Measurements from ENCODE around the gene ZNF750.

DNA sequence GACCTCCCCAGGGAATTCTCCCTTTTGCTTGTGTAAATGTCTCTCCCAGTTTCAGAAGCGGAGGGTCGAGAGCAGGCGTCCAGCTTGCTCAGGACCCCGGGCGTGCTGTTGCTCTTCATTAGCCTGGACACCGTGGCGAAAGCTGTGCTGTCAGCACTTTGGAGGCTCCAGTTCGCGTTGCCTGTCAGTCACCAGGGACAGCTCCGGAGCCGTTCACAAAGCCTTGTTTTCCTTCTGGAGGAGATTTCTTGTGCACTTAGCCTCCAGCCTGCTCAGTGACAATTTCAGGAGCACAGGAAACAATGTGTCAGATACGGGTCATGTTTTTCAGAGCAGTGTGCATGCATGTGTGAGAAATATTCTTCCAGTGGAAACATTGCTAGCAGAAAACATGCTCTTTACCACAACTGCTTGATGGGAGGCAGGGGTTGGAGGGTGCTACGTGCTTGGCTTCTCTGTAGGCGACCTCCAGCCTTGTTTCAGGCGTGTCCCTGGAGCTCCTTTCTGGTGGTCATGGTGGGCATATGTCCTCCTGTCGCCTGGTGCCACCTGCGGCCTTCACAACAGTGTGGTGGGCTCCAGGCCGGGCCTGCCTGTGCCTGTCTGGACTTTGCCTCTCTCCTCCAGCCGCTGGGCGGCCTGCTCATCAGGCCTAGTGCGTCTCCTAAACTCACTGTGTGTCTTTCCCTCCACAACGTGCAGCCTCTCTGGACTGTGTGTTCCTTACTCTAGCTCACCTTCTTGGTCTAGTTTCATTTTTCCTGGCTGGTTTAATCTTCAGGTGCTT is 29.0 kb downstream of the ZNF750 start:
- TF ChIP-seq, protein P1, sequence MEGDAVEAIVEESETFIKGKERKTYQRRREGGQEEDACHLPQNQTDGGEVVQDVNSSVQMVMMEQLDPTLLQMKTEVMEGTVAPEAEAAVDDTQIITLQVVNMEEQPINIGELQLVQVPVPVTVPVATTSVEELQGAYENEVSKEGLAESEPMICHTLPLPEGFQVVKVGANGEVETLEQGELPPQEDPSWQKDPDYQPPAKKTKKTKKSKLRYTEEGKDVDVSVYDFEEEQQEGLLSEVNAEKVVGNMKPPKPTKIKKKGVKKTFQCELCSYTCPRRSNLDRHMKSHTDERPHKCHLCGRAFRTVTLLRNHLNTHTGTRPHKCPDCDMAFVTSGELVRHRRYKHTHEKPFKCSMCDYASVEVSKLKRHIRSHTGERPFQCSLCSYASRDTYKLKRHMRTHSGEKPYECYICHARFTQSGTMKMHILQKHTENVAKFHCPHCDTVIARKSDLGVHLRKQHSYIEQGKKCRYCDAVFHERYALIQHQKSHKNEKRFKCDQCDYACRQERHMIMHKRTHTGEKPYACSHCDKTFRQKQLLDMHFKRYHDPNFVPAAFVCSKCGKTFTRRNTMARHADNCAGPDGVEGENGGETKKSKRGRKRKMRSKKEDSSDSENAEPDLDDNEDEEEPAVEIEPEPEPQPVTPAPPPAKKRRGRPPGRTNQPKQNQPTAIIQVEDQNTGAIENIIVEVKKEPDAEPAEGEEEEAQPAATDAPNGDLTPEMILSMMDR (IDR thresholded peaks at IDR 0.05), result no peak
- no peak for TF ChIP-seq POLR2AphosphoS5 (IDR thresholded peaks at IDR 0.05; ENCODE audit: insufficient read depth in 1 of 2, low read depth in 1 of 2)
